PC-9 (cell line): ENCODE measurements around the gene PLPP3. TPM values are rescaled to one million over a fixed set of nuclear protein-coding genes. Genes with fewer than 3 reads are reported as not detected.
A peak's percentile ranks its signal among the peaks of the same experiment; 100 is the strongest.

Experiments
- BruUV-seq: library from RNA; stranded (reverse); fragments of 400-500 nt; replicated peaks from 2 replicates; lab custom pipeline; 2021; lab: Mats Ljungman, UMichigan
- CTCF ChIA-PET: fragments of 300-600 bp; sonication (Branson Sonifier 250); formaldehyde crosslinking; loops from one replicate; lab custom pipeline; 2022; ENCODE audit warnings: antibody characterized with exemption; lab: Charles Lee
- POLR2A ChIA-PET: fragments of 300-600 bp; sonication (Branson Sonifier 250); formaldehyde crosslinking; loops from one replicate; lab custom pipeline; 2022; ENCODE audit warnings: antibody characterized with exemption; ENCODE audit not compliant: unreplicated experiment; lab: Charles Lee
- DNase-seq, 2 experiments: peaks; one replicate each; pipeline versions ENCODE4 v3.0.0 to v3.0.0-alpha.2; 2015 to 2022; ENCODE audit warnings: mixed read lengths in 1 of 2
- H2AFZ ChIP-seq: fragments of 200-600 bp; sonication (generic); 2 replicates; pipeline ENCODE4 v1.8.1; 2017; ENCODE audit warnings: antibody characterized with exemption
- H3F3A ChIP-seq: fragments of 200-600 bp; sonication (generic); 2 replicates; pipeline ENCODE4 v1.8.1; 2017; ENCODE audit warnings: antibody characterized with exemption, mild to moderate bottlenecking, low read depth; ENCODE audit not compliant: insufficient read depth
- H3K27ac ChIP-seq: fragments of 200-600 bp; sonication (generic); 2 replicates; pipeline ENCODE4 v1.6.1; 2016; ENCODE audit warnings: mixed run types
- H3K27me3 ChIP-seq: fragments of 200-600 bp; sonication (generic); 2 replicates; pipeline ENCODE4 v1.6.1; 2016; ENCODE audit warnings: low read depth, mixed run types; ENCODE audit not compliant: insufficient read depth
- H3K36me3 ChIP-seq: fragments of 200-600 bp; sonication (generic); 2 replicates; pipeline ENCODE4 v1.6.1; 2016; ENCODE audit warnings: low read depth, mixed run types
- H3K4me1 ChIP-seq: fragments of 200-600 bp; sonication (generic); replicated peaks from 2 replicates; pipeline ENCODE4 v1.6.1; 2016; ENCODE audit warnings: mixed run types; ENCODE audit not compliant: insufficient read depth
- H3K4me2 ChIP-seq: fragments of 200-600 bp; sonication (generic); 2 replicates; pipeline ENCODE4 v1.6.1; 2017; ENCODE audit warnings: mixed run types
- H3K4me3 ChIP-seq: fragments of 200-600 bp; sonication (generic); 2 replicates; pipeline ENCODE4 v1.6.1; 2016; ENCODE audit warnings: mixed run types
- H3K79me2 ChIP-seq: fragments of 200-600 bp; sonication (generic); 2 replicates; pipeline ENCODE4 v1.6.1; 2017; ENCODE audit warnings: low read depth, mixed run types
- H3K9me2 ChIP-seq: fragments of 200-600 bp; sonication (generic); 2 replicates; pipeline ENCODE4 v1.8.1; 2017; ENCODE audit warnings: mild to moderate bottlenecking; ENCODE audit not compliant: insufficient read depth
- H3K9me3 ChIP-seq: fragments of 200-600 bp; sonication (generic); 2 replicates; pipeline ENCODE4 v1.8.1; 2016; ENCODE audit warnings: low read depth; ENCODE audit not compliant: insufficient read depth
- H4K20me1 ChIP-seq: fragments of 200-600 bp; sonication (generic); 2 replicates; pipeline ENCODE4 v1.8.1; 2017; ENCODE audit not compliant: insufficient read depth
- CTCF ChIP-seq: fragments of 200-600 bp; sonication (generic); conservative IDR thresholded peaks from 2 replicates; pipeline ENCODE4 v1.6.1; 2017; ENCODE audit warnings: mixed run types, antibody characterized with exemption, mild to moderate bottlenecking, moderate library complexity
- EZH2 ChIP-seq: fragments of 200-600 bp; sonication (generic); IDR thresholded peaks from 2 replicates; pipeline ENCODE4 v1.8.0; 2017; ENCODE audit warnings: antibody characterized with exemption, low read depth
- intact Hi-C: fragments of 100-400 bp; cut with micrococcal nuclease; formaldehyde crosslinking; loops from one replicate; pipeline ENCODE4 v1.10.0; 2022; ENCODE audit not compliant: unreplicated experiment
- total RNA-seq: library from RNA; stranded (reverse); gene quantifications from 2 replicates; pipeline ENCODE4 v1.2.3, GENCODE V29; 2021

The PLPP3 gene
- total RNA-seq, 1 experiment from 2014 or later: 22.4 TPM

GRCh38 chr1:56508523-56508983 is 70.8 kb downstream of the PLPP3 start:
- H3K4me3 ChIP-seq: no peak overlapping the region
- intact Hi-C loops: no loop called here
- 0 out of 2 replicates have a peak overlapping the region, but pooled peaks have one; percentile 15 for H3K27ac ChIP-seq
- TF ChIP-seq CTCF (no peak), EZH2 (no peak)
- H3F3A ChIP-seq: no peaks in the 10 kb centered on the region
- no peaks in the 10 kb centered on the region for H3K27me3 ChIP-seq
- ChIA-PET CTCF (no interaction called here), POLR2A (interaction anchor here (0.5 kb wide), 1 partner anchor 384 kb away, joined by 5 read pairs; no protein-coding TSS in a partner anchor)
- DNase-seq: peak; percentile 10 to 46
- TSS peak; percentile 2 for BruUV-seq
- no peak overlapping the region for H2AFZ ChIP-seq
- no peaks in the 10 kb centered on the region for H4K20me1 ChIP-seq
- no peak overlapping the region for H3K4me2 ChIP-seq
- no peaks in the 10 kb centered on the region for H3K9me2 ChIP-seq
- peaks cover 9% of the 10 kb centered on the region; the same call in 1 of the 2 replicates for H3K4me1 ChIP-seq
- H3K9me3 ChIP-seq: no peaks in the 10 kb centered on the region
- H3K36me3 ChIP-seq: peaks cover 30% of the 10 kb centered on the region
- H3K79me2 ChIP-seq: peaks cover 27% of the 10 kb centered on the region; the same call in 1 of the 2 replicates

- Histone ChIP-seq H3K4me3 (no peak overlapping the region), H3K36me3 (peaks cover 35% of the 10 kb centered on the region), H3K4me2 (no peak overlapping the region), H3K4me1 (peaks cover 9% of the 10 kb centered on the region; the same call in 1 of the 2 replicates), H3K27ac (0 out of 2 replicates have a peak overlapping the region, but pooled peaks have one; percentile 15), H3K27me3 (no peaks in the 10 kb centered on the region), H4K20me1 (no peaks in the 10 kb centered on the region), H3F3A (no peaks in the 10 kb centered on the region), H2AFZ (no peak overlapping the region), H3K9me3 (no peaks in the 10 kb centered on the region), H3K9me2 (no peaks in the 10 kb centered on the region), H3K79me2 (peaks cover 28% of the 10 kb centered on the region; the same call in 1 of the 2 replicates)
- intact Hi-C loops: no loop called here
- no TSS peak for BruUV-seq
- no peak for DNase-seq
- no peak for TF ChIP-seq CTCF
- no peak for TF ChIP-seq EZH2
- POLR2A ChIA-PET: no interaction called here
- CTCF ChIA-PET: no interaction called here
These were observed 71.3 kb downstream of the PLPP3 start for GRCh38 chr1:56507925-56508522.

GRCh38 chr1:56506951-56507491 is 72.3 kb downstream of the PLPP3 start:
- H3K27ac ChIP-seq: no peak overlapping the region
- H3K4me1 ChIP-seq: peaks cover 9% of the 10 kb centered on the region; the same call in 1 of the 2 replicates
- H3K79me2 ChIP-seq: peaks cover 19% of the 10 kb centered on the region; the same call in 1 of the 2 replicates
- no peak for TF ChIP-seq CTCF
- no peak for TF ChIP-seq EZH2
- peaks cover 32% of the 10 kb centered on the region for H3K36me3 ChIP-seq
- no peaks in the 10 kb centered on the region for H3K9me3 ChIP-seq
- no peak overlapping the region for H3K4me2 ChIP-seq
- no TSS peak for BruUV-seq
- H3F3A ChIP-seq: no peaks in the 10 kb centered on the region
- no peak overlapping the region for H2AFZ ChIP-seq
- intact Hi-C loops: no loop called here
- H3K27me3 ChIP-seq: no peaks in the 10 kb centered on the region
- no peaks in the 10 kb centered on the region for H3K9me2 ChIP-seq
- no peak for DNase-seq
- H3K4me3 ChIP-seq: no peak overlapping the region
- H4K20me1 ChIP-seq: no peaks in the 10 kb centered on the region
- ChIA-PET CTCF (no interaction called here), POLR2A (interaction anchor here (0.5 kb wide), 2 partner anchors 228 to 314 kb away, joined by 3 read pairs; no protein-coding TSS in a partner anchor)
